ENCODE results near the gene UMAD1. TPM values are rescaled to one million over a fixed set of nuclear protein-coding genes. Genes with fewer than 3 reads are reported as not detected.
A peak's percentile ranks its signal among the peaks of the same experiment; 100 is the strongest.

UMAD1 gene
- total and polyA plus RNA-seq, 8 donors, result 12.7 to 20.2 (median 15.0) TPM

- Histone ChIP-seq H3K27ac (no peak overlapping the region), H3K4me1 (no peaks in the 10 kb centered on the region), H3K27me3 (no peaks in the 10 kb centered on the region), H3K36me3 (no peaks in the 10 kb centered on the region), H3K9me3 (no peaks in the 10 kb centered on the region), H3K4me3 (no peak overlapping the region)
- ATAC-seq (no peak), DNase-seq (no peak)
- TF ChIP-seq CTCF (IDR thresholded peaks at IDR 0.05), result no peak
- intact Hi-C loops (cut with DNase I), result no loop called here
These were observed 192.0 kb downstream of the UMAD1 start for GRCh38 chr7:7832518-7832917.

DNA sequence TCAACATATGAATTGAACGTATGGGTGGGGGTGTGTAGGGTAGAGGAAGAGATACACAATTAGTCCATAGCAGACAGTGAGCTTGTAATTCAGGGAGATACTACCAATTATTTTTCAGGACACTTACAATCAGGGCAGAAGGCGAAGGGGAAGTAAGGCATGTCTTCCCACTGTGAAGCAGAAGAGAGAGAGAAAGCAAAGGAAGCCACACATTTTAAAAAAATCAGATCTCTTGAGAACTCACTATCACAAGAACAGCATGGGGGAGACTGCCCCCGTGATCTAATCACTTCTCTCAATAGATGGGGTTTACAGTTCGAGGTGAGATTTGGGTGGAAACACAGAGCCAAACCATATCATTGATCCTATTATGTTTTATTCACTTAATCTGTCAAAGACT lies 194.2 kb downstream of the UMAD1 start:
- H3K4me3 ChIP-seq, result no peak overlapping the region
- no peaks in the 10 kb centered on the region for H3K27me3 ChIP-seq
- no peak overlapping the region for H3K27ac ChIP-seq
- ATAC-seq (no peak), DNase-seq (no peak)
- H3K9me3 ChIP-seq, result no peaks in the 10 kb centered on the region
- intact Hi-C loops (cut with DNase I), result no loop called here
- no peak for TF ChIP-seq CTCF (IDR thresholded peaks at IDR 0.05)
- H3K4me1 ChIP-seq, result no peaks in the 10 kb centered on the region
- no peaks in the 10 kb centered on the region for H3K36me3 ChIP-seq

- H3K27me3 ChIP-seq, result no peaks in the 10 kb centered on the region
- H3K27ac ChIP-seq, result no peak overlapping the region
- ATAC-seq, result peak; percentile 65
- no peak for TF ChIP-seq CTCF (IDR thresholded peaks at IDR 0.05)
- no peak for DNase-seq
- no peaks in the 10 kb centered on the region for H3K9me3 ChIP-seq
- peaks cover 0 to 3% of the 10 kb centered on the region in 2 donors for H3K4me1 ChIP-seq
- no peaks in the 10 kb centered on the region for H3K36me3 ChIP-seq
- H3K4me3 ChIP-seq, result no peak overlapping the region
- intact Hi-C loops (cut with DNase I), result no loop called here
These were observed 200.5 kb downstream of the UMAD1 start for GRCh38 chr7:7841027-7841426.

DNA sequence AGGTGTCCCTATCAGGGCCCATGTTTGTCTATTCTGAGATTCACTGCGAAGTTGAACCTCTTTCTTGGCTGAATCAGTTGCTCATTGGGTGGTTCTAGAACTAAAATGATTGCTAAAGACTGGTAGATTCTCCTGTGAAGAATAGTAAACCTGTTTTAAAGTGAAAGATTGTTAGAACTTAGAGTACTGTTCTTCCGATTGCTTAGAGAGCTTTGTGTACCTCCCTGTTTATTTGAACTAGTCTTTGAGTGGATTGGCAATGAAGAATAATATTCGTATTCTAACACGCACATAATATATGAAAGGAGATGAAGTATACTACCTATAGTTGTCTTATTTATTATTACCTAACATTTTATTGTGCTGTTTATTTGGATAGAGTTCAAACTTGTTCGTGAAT lies 202.7 kb downstream of the UMAD1 start:
- H3K4me1 ChIP-seq, result peaks cover 0 to 3% of the 10 kb centered on the region in 2 donors
- no peak overlapping the region for H3K4me3 ChIP-seq
- DNase-seq, result no peak
- H3K27me3 ChIP-seq, result no peaks in the 10 kb centered on the region
- no peak for TF ChIP-seq CTCF (IDR thresholded peaks at IDR 0.05)
- no peaks in the 10 kb centered on the region for H3K36me3 ChIP-seq
- peak; percentile 52 for ATAC-seq
- intact Hi-C loops (cut with DNase I), result no loop called here
- H3K9me3 ChIP-seq, result no peaks in the 10 kb centered on the region
- peak overlapping the region in 1 of 2 donors; percentile 41 for H3K27ac ChIP-seq

- H3K4me1 ChIP-seq, result peaks cover 0 to 3% of the 10 kb centered on the region in 2 donors
- no peaks in the 10 kb centered on the region for H3K9me3 ChIP-seq
- H3K36me3 ChIP-seq, result no peaks in the 10 kb centered on the region
- no peak for DNase-seq
- H3K27me3 ChIP-seq, result no peaks in the 10 kb centered on the region
- H3K27ac ChIP-seq, result peak overlapping the region in 1 of 2 donors; percentile 41
- peak; percentile 78 for ATAC-seq
- no peak overlapping the region for H3K4me3 ChIP-seq
- TF ChIP-seq CTCF (IDR thresholded peaks at IDR 0.05), result no peak
- intact Hi-C loops (cut with DNase I), result no loop called here
These were observed 203.4 kb downstream of the UMAD1 start for GRCh38 chr7:7843972-7844371.
